ENCODE data around the gene AQP12A.
"Not testable (repeated sequence)": the region's sequence is repeated elsewhere in the genome, so short reads cannot be mapped to it uniquely, and the experiment has no call there.

Gene AQP12A

DNA sequence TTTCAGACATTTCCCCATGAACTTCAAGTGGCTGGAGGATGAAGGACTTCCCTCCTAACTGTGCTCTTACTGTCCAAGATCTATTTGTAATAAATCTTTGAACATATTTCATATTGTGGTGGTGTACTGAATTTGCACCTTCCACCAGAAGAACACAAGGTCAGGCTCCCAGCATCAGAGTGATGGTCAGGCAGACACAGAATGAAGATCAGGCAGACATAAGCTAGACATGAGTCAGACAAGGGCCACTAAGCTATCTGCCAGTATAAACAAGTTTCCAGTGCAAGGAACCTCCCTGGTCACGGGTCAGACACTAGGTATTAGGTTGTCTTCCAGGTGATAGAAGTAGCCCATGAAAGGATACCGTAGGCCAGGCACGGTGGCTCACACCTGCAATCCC is 29.0 kb upstream of the AQP12A start:
- no peak for DNase-seq

DNA sequence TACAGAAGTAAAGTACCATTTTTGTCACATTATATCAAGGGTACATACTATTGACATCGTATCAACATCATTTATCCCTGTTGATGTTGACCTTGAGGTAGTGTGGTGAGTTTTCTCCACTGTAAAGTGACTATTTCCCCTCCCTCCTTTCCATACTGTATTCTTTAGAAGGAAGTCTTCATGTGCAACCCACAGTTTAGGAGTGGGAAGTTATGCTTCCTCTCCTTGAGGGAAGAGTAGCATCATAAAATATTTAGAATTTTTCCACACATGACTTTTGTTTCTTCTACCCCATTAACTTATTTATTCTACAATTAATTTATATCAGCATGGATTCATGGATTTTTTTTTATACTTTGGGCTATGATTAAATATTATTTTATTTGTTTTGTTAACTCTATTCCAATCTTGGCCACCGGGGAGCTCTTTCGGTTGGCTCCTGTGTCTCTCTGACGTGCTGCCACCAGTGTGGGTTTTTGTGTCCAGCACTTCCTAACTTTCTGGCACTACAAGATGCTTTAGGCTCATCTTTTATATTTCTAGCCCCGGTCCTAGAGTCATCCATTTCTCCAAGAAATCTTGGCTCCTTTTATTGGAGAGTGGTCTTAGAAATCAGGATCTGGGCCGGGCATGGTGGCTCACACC is 28.0 kb upstream of the AQP12A start:
- DNase-seq: no peak

DNA sequence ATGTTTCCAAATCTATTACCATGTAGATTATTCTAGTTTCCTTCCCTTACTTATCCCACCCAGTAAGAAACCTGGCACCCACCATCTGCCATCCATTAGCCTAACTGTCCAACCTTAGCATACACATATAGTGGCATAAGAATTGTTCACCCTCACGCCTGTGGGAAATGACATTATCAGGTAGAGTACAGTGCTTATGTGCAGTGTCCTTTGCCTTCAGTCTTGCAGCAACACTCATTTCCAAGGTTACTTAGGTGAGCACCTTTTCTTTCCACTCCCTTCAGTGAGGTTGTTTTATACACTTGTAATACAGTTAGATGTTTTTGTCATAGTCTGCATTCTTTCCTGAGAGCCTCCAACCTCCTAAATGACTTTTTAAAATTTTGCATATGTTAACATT is 27.0 kb upstream of the AQP12A start:
- DNase-seq: no peak

DNA sequence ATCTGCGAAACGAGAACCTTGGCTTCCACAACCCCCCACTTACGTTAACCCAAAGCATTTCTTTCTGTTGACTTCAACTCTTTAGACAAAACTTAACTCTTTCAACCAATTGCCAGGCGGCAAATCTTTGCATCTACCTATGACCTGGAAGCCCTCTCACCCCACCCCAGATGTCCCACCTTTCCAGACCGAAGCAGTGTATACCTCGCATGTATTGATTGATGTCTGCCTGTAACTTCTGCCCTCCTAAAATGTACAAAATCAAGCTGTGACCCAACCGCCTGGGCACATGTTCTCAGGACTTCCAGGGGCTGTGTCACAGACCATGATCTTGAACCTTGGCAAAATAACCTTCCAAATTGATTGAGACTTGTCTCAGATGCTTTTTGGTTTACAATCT is 21.3 kb upstream of the AQP12A start:
- DNase-seq: no peak

DNA sequence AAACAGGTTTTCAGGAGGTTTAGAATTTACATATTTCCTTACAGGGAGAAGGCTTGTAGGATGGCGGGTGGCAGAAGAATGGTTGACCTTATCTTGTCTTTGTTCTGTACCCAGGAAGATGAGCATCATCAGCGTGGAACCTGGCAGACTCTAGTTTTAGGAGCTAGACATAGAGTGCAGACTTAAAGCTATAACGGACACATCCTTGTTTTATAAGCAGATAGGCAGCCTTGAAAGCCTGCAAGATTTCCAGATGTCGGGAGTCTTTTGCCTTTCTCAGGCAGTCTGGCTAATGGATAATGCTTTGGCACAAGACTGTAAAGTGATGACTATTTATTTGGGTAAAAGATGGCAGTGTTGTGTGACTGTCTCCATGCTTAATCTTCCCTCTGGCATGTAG is 20.7 kb upstream of the AQP12A start:
- DNase-seq: no peak

DNA sequence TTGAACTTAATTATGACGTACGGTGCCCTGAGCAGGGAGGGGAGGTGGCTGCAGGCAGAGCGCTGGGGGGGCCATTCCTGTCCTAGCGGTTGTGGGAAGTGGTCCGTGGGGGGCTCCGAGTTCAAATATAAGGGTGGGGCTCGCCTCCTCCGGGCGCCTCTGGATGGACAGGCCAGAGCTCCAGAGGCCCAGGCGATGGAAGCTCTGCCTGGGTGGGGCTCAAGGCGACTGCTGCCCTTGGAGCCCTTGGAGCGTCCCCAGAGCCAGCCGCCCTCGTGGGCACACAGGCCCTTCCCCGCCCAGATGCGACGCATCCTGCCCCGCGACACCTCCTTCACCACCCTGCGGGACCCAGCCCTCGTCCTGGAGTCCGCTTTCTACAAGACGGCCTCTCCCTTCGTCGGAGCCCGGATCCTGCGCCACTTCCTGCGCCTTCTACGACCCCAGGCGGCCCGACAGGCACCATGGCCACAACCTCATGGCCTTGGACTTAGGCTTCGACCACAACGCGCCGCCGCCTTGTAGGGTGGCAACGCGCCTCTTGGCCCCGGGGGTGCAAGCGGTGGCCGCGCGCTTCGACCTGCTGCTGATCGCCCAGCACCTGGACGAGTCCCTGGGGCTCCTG is 19.5 kb upstream of the AQP12A start:
- DNase-seq: no peak

DNA sequence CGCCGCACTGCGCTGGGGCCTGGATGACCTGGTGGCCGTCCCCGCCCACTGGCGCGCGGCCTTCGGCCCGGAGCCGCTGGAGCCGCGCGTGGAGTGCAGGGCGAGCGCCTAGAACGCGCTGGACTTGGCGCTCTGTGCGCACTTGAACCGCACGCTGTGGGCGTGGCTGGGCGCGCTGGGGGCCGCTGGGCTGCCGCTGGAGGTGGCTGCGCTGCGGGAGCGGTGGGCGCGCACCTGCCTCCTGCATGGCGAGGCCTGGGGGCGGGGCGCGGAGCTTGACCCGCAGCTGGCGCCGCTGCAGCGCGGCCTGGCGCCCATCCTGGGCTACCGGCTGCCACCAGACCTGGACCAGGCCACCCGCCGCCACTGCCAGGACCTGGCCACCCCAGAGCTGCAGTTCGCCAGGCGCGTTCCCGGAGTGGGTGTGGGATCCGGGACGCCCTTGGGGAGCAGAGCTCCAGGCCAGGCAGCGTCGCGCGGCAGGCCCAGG is 18.9 kb upstream of the AQP12A start:
- DNase-seq: no peak

DNA sequence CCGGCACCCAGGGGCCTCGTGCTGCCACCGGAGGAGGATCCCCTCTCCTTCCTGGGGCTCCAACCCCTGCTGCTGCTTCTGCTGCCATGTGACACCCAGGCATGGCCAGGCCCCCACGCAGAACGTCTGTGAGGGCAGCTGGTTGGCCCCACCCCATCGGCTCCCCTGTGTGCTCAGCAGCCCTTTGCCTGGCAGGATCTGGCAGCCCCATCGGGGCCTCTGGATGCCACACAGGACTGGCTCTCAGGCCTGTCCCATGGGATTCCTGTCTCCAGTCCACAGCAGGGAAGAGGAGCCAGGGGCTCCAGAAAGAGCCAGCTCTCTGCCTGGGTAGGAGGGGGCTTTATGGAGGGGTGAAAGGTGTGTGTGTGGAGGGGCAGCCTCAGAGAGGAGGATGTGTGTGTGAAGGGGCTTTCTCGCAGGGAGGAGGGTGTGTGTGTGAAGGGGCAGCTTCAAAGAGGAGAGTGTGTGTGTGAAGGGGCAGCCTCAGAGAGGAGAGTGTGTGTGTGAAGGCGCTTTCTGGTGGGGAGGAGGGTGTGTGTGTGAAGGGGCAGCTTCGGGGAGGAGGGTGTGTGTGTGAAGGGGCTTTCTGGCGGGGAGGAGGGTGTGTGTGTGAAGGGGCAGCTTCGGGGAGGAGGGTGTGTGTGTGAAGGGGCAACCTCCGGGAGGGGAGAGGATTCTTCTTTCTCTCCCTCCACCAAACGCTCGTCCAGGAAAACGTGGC is 17.0 kb upstream of the AQP12A start:
- DNase-seq: not testable (repeated sequence)

DNA sequence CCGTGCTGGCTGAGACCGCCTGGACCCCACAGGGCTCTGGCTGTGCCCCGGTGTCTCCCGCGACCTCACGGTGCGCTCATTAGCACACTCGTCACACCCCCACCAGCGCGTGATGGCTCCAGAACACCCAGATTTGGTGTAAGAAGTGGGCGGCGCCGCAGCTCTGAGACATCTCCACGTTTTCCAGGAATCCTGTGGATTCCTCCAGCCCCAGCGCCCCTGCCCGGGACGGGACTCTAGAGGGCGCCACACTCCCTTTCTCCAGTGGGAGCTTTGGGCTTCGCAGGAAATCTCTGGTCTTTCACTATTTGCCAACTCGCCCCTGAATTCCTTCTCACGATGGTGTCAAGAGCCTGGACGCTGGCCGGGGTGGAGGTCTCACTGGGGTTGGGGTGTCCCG is 16.3 kb upstream of the AQP12A start:
- DNase-seq: not testable (repeated sequence)

DNA sequence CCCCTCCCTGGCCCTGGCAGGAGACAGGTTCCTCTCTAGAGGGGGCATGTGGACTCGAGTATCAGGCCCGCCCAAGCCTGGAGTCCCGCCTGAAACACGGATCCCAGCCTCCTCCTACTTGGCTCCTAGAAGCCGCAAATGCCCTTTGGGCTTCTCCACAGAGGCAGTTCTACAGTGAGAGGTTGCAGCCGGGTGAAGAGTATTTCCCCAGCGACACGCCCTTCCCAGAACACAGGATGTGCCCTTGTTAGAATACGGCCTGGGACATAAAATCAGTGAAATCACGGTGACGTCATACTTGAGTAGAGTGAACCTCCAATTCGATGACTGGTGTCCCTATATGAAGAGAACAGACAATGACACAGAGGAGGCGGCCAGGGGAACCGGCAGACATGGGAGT is 13.6 kb upstream of the AQP12A start:
- DNase-seq: not testable (repeated sequence)

DNA sequence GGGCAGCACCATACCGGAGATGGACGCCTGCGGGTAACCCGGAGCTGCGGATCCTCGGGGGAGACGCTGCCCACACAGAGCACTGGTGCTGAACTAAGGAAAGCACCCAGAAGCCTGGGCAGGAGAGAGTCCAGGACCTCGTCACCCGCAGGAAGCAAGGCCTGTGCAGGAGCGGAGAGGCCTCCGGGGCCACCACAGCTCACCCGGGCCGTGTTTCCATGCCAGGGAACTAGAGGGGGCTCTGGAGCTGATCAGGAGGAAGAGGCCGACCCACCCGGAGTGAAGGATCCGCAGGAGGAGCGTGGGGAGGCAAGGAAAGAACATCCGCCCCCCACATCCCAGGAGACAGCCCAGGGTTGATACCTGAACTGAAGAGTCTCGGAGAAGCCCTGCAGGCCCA is 12.8 kb upstream of the AQP12A start:
- DNase-seq: not testable (repeated sequence)

DNA sequence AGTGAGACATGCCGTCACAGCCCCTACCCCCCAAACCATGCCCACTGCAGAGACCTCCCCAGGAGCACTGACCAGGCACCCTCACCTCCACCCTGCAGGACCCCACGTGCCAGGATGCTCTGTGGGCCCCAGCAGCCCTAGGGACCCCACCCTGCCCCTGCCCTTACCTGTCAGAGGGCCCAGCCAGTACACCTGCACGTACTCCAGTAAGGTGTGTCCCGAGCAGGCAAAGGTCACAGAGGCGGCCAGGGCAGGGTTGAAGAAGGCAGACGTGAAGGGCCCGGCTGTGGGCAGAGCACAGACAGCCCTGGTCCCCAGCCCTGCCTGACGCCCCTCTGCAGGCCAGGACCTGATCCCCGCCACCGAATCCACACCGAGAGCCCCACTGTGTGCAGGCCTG is 11.5 kb upstream of the AQP12A start:
- not testable (repeated sequence) for DNase-seq

DNA sequence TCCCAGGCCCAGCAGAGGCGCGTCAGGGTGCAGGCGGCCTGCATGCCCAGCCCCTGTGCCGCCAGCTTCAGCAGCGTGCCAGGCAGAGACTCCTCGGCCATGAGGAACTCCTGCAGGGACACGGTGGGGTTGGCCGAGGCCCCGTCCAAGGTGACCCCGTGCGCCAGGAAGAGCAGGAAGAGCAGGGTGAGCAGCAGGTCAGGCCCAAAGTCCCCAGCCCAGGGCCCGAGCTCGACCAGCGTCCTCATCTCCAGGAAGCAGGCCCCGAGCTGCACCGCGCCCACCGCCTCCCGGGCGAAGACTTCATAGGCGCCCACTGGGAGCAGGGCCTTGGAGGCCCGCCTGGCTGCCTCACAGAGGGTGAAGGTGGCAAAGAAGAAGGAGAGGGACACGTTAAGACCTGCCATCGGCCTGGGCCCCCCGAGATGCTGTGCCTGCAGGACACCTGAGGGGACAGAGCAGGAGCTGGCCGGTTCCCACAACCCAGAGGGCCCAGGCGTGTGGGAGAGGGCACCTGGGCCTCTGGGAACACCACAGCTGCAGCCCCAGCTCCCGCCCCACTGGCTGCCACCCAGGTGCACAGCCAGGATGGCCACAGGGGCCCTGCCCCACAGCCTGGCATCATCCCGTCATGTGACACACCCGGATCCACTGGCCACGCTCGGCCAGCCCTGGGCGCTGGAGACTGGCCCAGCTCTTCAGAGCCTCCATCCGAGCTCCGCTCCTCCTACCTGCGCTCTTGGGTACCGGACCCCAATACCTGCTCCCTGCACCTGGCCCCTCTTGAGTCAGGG is 9.0 kb upstream of the AQP12A start, which contains the start of gene AQP12B:
TSS of gene AQP12B (minus strand) at position 455 of the 794 bp plus-strand sequence. CDS start at position 407, 48 bp downstream.
- DNase-seq: not testable (repeated sequence)

DNA sequence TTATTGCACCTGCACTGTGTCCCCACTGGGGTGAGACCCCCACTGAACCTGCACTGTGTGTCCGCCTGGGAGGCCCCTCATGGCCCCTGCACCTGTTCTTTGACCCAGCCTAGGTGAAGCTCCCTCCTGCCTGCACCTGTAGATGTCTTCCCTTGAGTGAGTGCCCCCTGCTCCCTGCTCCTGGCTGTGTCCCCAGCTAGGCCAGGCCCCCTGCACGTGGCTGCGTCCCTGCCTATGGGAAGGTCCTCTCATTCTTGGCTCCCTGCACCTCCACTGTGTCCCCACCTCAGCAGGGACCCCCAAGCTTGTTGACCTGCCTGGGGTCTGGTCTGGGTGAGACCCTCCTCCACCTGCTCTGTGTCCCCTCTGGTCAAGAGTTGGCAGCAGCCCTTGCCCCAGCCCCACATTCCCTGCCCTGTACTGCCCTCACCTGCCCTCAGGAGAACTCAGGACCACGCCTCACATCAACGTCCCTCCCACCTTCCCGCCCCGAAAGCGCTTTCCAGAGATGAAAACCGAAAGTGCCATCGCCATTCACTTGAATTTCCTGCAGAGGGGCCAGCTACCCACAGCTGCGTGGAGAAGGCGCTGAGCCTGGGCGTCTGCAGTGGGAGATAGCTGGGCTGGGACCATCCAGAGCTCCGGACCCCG is 8.2 kb upstream of the AQP12A start:
- DNase-seq: not testable (repeated sequence)

DNA sequence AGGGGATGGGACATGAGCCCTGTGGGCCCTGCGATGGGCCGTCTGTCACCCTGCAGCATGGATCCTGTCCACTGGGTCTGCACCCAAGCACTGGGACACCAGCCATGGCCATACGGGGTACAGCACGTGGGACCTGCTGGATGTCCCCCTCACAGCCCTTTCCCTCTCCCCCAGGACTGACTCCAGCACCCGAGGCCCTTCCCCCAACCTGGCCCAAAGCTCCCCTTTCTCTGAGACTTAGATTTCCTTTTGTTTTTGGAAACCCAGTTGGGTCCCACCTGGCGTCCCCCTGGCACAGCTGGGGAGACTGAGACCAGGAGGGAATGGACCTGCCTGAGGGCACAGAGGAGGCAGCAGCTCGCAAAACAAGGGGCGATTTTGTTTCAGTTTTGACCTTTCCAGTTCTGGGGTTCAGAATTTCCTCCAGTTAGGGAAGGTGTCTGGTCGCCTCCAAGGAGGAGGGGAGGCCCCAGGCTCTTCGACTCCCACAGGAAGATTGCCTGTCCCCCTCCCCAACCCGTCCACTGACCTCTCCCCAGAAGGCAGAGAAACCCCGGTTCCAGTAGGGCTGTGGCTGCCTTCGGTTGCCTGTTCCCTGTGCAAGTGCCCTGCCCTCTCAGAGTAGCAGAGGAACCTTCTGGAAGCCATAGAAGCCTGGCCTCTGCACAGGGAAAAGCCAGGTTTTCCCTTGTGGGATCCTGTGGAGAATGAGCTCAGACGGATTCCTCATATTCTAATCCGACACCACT is 7.5 kb upstream of the AQP12A start:
- not testable (repeated sequence) for DNase-seq

DNA sequence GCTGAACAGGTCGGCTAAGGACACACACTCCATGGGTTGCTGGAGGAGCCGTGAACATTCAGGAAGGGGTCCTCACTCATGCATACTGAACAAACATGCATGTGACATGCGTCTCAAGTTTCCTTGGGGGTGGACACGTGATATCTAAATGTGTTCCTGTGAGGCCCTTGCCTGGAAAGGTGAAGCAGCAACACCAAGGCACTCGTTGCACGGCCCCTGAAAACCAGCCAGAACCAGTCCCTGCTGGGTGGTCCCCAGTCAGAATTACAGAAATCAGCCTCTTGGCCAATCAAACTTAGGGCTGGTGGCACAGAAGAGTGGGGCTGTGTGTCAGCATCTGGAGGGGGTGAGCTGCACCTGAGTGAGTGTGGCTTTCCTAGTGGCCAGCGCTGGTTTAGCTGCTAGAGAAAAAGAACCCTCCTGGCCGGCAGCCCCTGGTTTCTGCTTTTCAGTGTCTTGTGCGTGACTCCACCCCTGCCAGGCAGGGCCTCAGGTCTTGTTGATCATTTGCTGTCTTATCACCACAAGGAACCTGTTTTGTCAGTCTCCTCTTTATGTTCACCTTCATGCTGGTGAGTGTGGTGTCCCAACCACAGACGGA is 5.8 kb upstream of the AQP12A start:
- DNase-seq: no peak

DNA sequence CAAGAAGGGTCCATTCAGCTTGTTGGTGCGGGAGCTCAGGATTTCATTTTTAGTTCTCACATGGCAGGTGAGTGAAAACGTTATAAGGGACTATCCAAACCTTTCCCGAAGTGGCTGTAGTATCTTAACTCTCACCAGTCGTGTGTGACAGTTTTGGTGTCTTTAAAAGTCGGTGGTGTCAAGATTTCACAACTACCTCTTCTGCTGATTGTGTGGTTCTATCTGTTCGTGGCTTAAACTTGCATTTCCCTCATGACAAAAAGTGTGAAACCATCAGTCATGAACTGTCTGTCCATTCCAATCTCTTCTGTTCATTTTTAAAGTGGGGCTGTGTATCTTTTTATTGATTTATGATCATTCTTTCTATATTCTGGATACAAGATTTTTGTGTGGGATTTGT is 5.2 kb upstream of the AQP12A start:
- no peak for DNase-seq

DNA sequence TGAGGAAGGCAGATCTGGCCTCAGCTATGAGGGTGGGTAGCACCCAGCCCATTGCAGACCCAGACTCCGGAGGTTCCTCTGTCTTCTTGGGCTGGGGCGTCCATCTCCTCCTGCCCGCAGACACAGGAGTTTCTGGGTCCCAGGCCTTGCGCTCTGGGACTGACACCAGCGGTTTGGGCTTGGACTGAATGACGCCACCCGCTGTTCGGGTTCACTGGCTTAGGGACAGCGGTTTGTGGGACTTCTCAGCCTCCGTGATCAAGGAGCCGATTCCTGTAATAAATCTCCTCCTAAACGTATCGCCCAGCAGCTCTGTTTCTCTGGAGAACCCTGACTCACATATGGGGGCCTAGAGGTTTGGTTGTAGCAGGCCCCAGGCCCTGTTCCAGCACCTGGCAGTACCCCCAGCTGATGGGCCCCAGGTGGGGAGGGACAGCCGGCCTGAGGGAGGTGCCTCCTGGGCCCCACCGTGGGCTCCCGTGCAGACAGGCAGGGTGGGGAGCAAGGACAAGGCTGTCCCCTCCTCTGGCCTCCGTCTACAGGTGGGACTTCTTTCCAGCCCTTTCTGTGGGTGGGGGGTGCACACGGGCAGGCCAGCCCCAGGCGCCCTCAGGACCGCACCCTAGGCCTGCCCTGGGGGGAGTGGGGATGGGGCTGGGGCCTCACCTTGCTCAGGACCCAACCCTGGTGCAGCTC is 4.5 kb upstream of the AQP12A start:
- no peak for DNase-seq

DNA sequence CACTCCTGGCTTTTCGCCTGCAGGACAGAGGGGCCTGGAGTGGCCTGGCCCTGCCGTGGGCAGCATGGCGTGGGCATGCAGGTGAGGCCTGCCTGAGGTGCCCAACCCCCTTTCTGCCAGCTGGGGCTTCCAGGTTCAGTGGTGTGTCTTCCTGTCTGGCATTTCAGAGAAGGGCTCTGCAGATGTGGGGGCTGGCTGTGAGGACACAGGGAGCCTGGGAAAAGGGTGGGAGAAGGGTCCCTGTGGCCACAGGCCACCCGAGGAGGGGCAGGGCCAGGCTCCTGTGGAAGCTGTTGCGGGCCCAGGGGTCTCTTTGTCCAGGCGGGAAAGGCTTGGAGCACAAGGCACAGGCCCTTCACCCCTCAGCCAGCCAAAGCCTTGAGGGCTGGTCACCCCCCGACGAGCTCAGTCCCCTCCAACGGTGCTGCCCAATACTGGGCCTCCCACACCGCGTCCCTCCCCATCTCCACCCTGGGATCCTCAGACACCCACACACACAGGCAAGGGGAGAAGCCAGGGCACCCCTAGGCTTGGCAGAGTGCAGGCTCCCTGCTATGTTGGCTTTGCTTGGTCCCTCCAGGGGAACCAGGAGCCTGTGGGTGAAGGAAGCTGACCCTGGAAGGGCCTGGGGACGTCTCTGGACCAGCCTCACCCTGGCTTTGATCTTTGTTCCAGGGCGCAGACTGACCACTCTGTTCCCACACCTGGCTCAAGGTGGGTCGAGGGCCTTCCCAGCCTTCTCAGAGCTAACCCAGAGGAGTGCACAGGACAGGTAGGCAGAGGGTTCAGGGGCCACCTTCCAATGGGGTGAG is 3.7 kb upstream of the AQP12A start:
- DNase-seq: no peak

DNA sequence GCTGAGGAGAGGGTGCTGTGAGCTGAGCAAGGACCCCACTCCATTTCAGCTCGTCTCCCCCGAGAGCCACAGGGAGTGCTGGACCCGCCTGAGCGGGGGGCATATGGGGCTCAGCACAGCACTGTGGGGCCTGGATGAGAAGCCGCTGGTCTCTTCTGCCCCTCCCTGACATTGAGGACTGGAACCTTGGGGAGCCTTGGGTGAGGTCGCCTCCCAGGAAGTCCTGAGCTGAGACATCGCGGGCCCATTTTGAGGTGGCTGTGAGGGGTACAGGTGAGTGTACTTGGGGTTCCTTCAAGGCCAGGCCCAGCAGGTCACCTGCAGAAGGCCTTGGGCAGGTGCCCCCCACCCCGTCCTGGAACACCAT is 3.1 kb upstream of the AQP12A start:
- DNase-seq: no peak
